ENCODE results near the gene SULT1E1.

GRCh38 chr4:69860052-69860451 lies at the start of gene SULT1E1:
- TF ChIP-seq CTCF (IDR thresholded peaks at IDR 0.05; ENCODE audit: insufficient read depth, low read length, poor library complexity, severe bottlenecking) (no peak), EZH2phosphoT487 (conservative IDR thresholded peaks at IDR 0.05; ENCODE audit: low read length) (no peak)
